ENCODE measurements around the gene TAOK2. TPM values are rescaled to one million over a fixed set of nuclear protein-coding genes. Genes with fewer than 3 reads are reported as not detected.
"Not testable (repeated sequence)": the region's sequence is repeated elsewhere in the genome, so short reads cannot be mapped to it uniquely, and the experiment has no call there.

TAOK2 gene
- total RNA-seq, 1 experiment from 2014 or later, result 21.5 TPM

GRCh38 chr16:30007378-30007895 lies 33.8 kb downstream of the TAOK2 start:
- H3K79me2 ChIP-seq (ENCODE audit: low read length), result no peaks in the 10 kb centered on the region
- DNase-seq, result no peak
- no peaks in the 10 kb centered on the region for H3K36me3 ChIP-seq (ENCODE audit: insufficient read depth, low read length)
- no peaks in the 10 kb centered on the region for H3K9me3 ChIP-seq (ENCODE audit: low read length)
- no peaks in the 10 kb centered on the region for H3K27me3 ChIP-seq (ENCODE audit: low read length)
- peaks cover 25% of the 10 kb centered on the region for H3K4me1 ChIP-seq (ENCODE audit: low read length)
- no peak overlapping the region for H3K4me3 ChIP-seq (ENCODE audit: low read length)
- H3K9ac ChIP-seq (ENCODE audit: low read length), result no peak overlapping the region
- no peak overlapping the region for H3K27ac ChIP-seq (ENCODE audit: low read length)
- no peak overlapping the region for H2AFZ ChIP-seq (ENCODE audit: low read length)
- no peak overlapping the region for H3K4me2 ChIP-seq (ENCODE audit: low read depth, low read length, poor library complexity, severe bottlenecking)
- H3K9me2 ChIP-seq (replicated peaks; ENCODE audit: insufficient read depth, low read length), result no peaks in the 10 kb centered on the region
- H4K20me1 ChIP-seq (ENCODE audit: insufficient read depth, low read depth, low read length), result 0 out of 2 replicates have a peak, but pooled peaks cover 10% of the 10 kb centered on the region

DNA sequence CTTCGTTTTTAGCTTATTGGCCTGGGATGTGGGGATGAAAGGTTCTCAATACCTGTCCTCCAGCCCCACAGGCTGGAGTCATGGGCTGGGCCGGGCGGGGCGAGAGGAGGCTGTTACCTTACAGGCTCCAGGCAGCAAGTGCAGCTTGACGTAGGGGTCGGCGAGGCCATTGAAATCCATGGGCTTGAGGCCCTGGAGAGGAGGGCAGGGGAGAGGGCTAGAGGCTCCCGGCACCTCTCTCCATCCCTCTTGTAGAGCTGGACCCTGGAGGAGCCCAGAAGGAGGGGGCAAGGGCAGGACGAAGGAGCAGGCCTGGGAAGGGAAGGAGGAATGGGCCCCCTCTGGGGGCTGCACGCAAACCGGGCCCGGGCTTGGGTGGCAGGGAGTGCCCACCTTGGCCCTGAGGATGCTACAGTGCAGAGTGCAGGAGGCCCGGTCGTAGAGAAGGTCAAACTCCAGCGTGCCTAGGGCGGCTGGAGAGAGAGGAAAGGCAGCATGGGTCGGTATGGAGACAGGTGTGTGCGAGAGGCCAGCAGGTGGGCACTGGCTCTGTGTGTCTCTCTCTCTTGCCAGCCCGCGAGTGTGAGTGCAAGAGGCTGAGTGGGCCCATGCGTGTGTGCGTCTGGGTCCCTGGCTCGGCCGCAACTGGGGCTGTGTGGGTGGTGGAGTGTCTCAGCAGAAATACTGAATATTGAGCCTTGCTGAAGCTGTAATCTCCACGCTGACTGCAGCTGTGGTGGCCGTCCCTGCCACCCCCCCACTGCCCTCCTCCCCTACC lies 35.6 kb downstream of the TAOK2 start:
- Histone ChIP-seq H3K36me3 (ENCODE audit: insufficient read depth, low read length) (no peaks in the 10 kb centered on the region), H4K20me1 (ENCODE audit: insufficient read depth, low read depth, low read length) (0 out of 2 replicates have a peak, but pooled peaks cover 5% of the 10 kb centered on the region), H3K27me3 (ENCODE audit: low read length) (no peaks in the 10 kb centered on the region), H3K79me2 (ENCODE audit: low read length) (no peaks in the 10 kb centered on the region), H3K4me3 (ENCODE audit: low read length) (no peak overlapping the region), H2AFZ (ENCODE audit: low read length) (no peak overlapping the region), H3K9me2 (replicated peaks; ENCODE audit: insufficient read depth, low read length) (no peaks in the 10 kb centered on the region), H3K4me2 (ENCODE audit: low read depth, low read length, poor library complexity, severe bottlenecking) (no peak overlapping the region), H3K9me3 (ENCODE audit: low read length) (no peaks in the 10 kb centered on the region), H3K27ac (ENCODE audit: low read length) (no peak overlapping the region), H3K9ac (ENCODE audit: low read length) (no peak overlapping the region), H3K4me1 (ENCODE audit: low read length) (peaks cover 22% of the 10 kb centered on the region)
- no peak for DNase-seq

GRCh38 chr16:30009990-30010843 lies 36.5 kb downstream of the TAOK2 start:
- Histone ChIP-seq H3K79me2 (ENCODE audit: low read length) (no peaks in the 10 kb centered on the region), H3K9ac (ENCODE audit: low read length) (no peak overlapping the region), H3K4me1 (ENCODE audit: low read length) (peaks cover 14% of the 10 kb centered on the region), H3K9me3 (ENCODE audit: low read length) (no peaks in the 10 kb centered on the region), H2AFZ (ENCODE audit: low read length) (no peak overlapping the region), H3K27me3 (ENCODE audit: low read length) (no peaks in the 10 kb centered on the region), H3K4me2 (ENCODE audit: low read depth, low read length, poor library complexity, severe bottlenecking) (peak overlapping the region; percentile 47), H4K20me1 (ENCODE audit: insufficient read depth, low read depth, low read length) (0 out of 2 replicates have a peak, but pooled peaks cover 5% of the 10 kb centered on the region), H3K27ac (ENCODE audit: low read length) (no peak overlapping the region), H3K36me3 (ENCODE audit: insufficient read depth, low read length) (no peaks in the 10 kb centered on the region), H3K4me3 (ENCODE audit: low read length) (peak overlapping the region; percentile 48; the same call in 1 of the 2 replicates), H3K9me2 (replicated peaks; ENCODE audit: insufficient read depth, low read length) (no peaks in the 10 kb centered on the region)
- DNase-seq, result no peak

DNA sequence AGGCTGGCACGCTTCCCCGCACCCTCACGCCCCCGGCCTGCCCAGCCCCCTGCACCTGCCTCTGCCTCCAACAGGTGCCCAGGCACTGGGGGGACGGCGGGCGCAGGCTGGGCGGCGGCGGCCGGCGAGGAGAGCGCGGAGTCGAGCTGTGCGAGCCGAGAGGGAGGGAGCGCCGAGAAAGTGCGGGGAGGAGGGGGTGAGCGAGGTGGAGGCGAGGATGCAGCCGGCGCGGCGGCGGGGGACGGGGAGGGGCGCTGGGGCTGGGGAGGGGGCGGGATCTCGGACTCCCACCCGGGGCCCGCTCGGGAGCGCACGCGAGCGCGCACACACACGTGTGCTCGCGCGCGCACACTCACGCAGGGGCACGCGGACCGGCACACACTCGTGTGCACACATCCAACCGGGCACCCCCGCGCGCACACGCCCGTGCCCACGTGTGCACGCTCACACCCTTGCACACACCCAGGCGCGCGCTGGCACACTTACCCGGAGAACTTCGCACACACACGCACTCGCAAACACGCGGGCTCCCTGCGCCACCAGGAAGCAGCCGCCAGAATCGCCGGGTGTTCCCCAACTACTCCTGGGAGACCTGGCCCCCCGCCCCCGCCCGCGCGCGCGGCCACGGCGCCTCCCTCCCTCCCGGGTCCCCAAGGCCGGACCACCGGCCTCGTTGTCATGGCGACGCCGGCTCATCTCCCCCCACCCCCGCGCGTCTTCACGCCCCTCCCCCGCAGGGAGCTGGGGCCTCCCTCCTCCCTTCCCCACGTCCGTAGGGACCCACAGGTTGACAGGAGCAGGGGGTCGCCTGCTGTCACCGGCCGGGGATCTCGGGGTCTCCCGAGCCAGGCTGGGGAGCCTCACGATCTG lies 37.4 kb downstream of the TAOK2 start, which contains the start of gene DOC2A:
Gene DOC2A (minus strand): TSS at position 184 of the 870 bp plus-strand sequence. CDS start 805 bp downstream, outside the sequence.
- H2AFZ ChIP-seq (ENCODE audit: low read length), result no peak within 1 kb of the TSS
- 0 out of 2 replicates have a peak within 1 kb of the TSS, but pooled peaks have one; percentile 30 for H3K9ac ChIP-seq (ENCODE audit: low read length)
- no peak for DNase-seq
- H3K79me2 ChIP-seq (ENCODE audit: low read length), result no peaks in the 10 kb centered on the region
- no peaks in the 10 kb centered on the region for H3K9me3 ChIP-seq (ENCODE audit: low read length)
- H3K4me1 ChIP-seq (ENCODE audit: low read length), result peaks cover 6% of the 10 kb centered on the region
- H3K4me2 ChIP-seq (ENCODE audit: low read depth, low read length, poor library complexity, severe bottlenecking), result peak within 1 kb of the TSS; percentile 47
- H3K36me3 ChIP-seq (ENCODE audit: insufficient read depth, low read length), result no peaks in the 10 kb centered on the region
- peak within 1 kb of the TSS; percentile 48; the same call in 1 of the 2 replicates for H3K4me3 ChIP-seq (ENCODE audit: low read length)
- H4K20me1 ChIP-seq (ENCODE audit: insufficient read depth, low read depth, low read length), result no peaks in the 10 kb centered on the region
- H3K27ac ChIP-seq (ENCODE audit: low read length), result no peak within 1 kb of the TSS
- H3K27me3 ChIP-seq (ENCODE audit: low read length), result no peaks in the 10 kb centered on the region
- H3K9me2 ChIP-seq (replicated peaks; ENCODE audit: insufficient read depth, low read length), result no peaks in the 10 kb centered on the region

GRCh38 chr16:30011714-30012504 lies 38.2 kb downstream of the TAOK2 start:
- DNase-seq, result no peak
- H4K20me1 ChIP-seq (ENCODE audit: insufficient read depth, low read depth, low read length), result no peaks in the 10 kb centered on the region
- H3K9ac ChIP-seq (ENCODE audit: low read length), result 0 out of 2 replicates have a peak overlapping the region, but pooled peaks have one; percentile 30
- peaks cover 6% of the 10 kb centered on the region for H3K4me1 ChIP-seq (ENCODE audit: low read length)
- H3K79me2 ChIP-seq (ENCODE audit: low read length), result no peaks in the 10 kb centered on the region
- H2AFZ ChIP-seq (ENCODE audit: low read length), result no peak overlapping the region
- no peaks in the 10 kb centered on the region for H3K36me3 ChIP-seq (ENCODE audit: insufficient read depth, low read length)
- no peak overlapping the region; the same call in 1 of the 2 replicates for H3K4me3 ChIP-seq (ENCODE audit: low read length)
- H3K9me3 ChIP-seq (ENCODE audit: low read length), result no peaks in the 10 kb centered on the region
- no peaks in the 10 kb centered on the region for H3K9me2 ChIP-seq (replicated peaks; ENCODE audit: insufficient read depth, low read length)
- H3K27ac ChIP-seq (ENCODE audit: low read length), result no peak overlapping the region
- no peak overlapping the region for H3K4me2 ChIP-seq (ENCODE audit: low read depth, low read length, poor library complexity, severe bottlenecking)
- H3K27me3 ChIP-seq (ENCODE audit: low read length), result no peaks in the 10 kb centered on the region

DNA sequence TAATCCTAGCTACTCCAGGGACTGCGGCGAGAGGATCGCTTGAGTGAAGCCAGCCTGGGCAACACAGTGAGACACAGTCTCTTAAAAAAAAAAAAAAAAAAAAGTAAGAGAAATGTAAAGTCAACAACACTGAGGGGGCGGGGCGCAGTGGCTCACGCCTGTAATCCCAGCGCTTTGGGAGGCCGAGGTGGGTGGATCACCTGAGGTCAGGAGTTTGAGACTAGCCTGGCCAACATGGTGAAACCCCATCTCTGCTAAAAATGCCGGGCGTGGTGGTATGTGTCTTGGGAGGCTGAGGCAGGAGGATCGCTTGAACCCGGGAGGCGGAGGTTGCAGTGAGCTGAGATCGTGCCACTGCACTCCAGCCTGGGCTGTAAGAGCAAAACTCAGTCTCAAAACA lies 38.9 kb downstream of the TAOK2 start:
- H3K9me2 ChIP-seq (replicated peaks; ENCODE audit: insufficient read depth, low read length); H4K20me1 ChIP-seq (ENCODE audit: insufficient read depth, low read depth, low read length); H3K36me3 ChIP-seq (ENCODE audit: insufficient read depth, low read length); H3K79me2 ChIP-seq (ENCODE audit: low read length); H3K27ac ChIP-seq (ENCODE audit: low read length); DNase-seq; H3K4me2 ChIP-seq (ENCODE audit: low read depth, low read length, poor library complexity, severe bottlenecking); H3K4me3 ChIP-seq (ENCODE audit: low read length); H3K27me3 ChIP-seq (ENCODE audit: low read length); H3K4me1 ChIP-seq (ENCODE audit: low read length); H3K9ac ChIP-seq (ENCODE audit: low read length); H3K9me3 ChIP-seq (ENCODE audit: low read length); H2AFZ ChIP-seq (ENCODE audit: low read length): not testable (repeated sequence)

DNA sequence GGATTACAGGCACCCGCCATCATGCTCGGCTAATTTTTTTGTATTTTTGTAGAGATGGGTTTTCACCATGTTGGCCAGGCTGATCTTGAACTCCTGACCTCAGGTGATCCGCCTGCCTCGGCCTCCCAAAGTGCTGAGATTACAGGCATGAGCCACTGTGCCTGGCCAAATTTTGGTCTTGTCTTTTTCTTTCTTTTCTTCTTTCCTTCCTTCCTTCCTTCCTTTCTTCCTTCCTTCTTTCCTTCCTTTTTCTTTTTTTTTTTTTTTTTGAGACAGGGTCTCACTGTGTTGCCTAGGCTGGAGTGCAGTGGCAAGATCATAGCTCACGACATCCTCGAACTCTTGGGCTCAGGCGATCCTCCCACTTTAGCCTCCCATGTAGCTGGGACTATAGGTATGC lies 41.8 kb downstream of the TAOK2 start:
- not testable (repeated sequence) for H3K9ac ChIP-seq (ENCODE audit: low read length); H3K27ac ChIP-seq (ENCODE audit: low read length); H3K36me3 ChIP-seq (ENCODE audit: insufficient read depth, low read length); H3K27me3 ChIP-seq (ENCODE audit: low read length); DNase-seq; H2AFZ ChIP-seq (ENCODE audit: low read length); H3K9me2 ChIP-seq (replicated peaks; ENCODE audit: insufficient read depth, low read length); H3K4me1 ChIP-seq (ENCODE audit: low read length); H3K79me2 ChIP-seq (ENCODE audit: low read length); H4K20me1 ChIP-seq (ENCODE audit: insufficient read depth, low read depth, low read length); H3K4me2 ChIP-seq (ENCODE audit: low read depth, low read length, poor library complexity, severe bottlenecking); H3K4me3 ChIP-seq (ENCODE audit: low read length); H3K9me3 ChIP-seq (ENCODE audit: low read length)

All from Karpas-422 (cell line).